Hematopoietic multipotent progenitor cell treated with erythropoietin and hydrocortisone succinate and interleukin-3 and kit ligand, for 8 days (in vitro differentiated cells): ENCODE measurements around the gene NPBWR2.
"Not testable (repeated sequence)": the region's sequence is repeated elsewhere in the genome, so short reads cannot be mapped to it uniquely, and the experiment has no call there.

Source experiments
- DNase-seq: peaks from one replicate; pipeline ENCODE4 v3.0.0-alpha.2; 2015

The NPBWR2 gene

GRCh38 chr20:64102647-64103354 is 4.6 kb downstream of the NPBWR2 start:
- DNase-seq = no peak

DNA sequence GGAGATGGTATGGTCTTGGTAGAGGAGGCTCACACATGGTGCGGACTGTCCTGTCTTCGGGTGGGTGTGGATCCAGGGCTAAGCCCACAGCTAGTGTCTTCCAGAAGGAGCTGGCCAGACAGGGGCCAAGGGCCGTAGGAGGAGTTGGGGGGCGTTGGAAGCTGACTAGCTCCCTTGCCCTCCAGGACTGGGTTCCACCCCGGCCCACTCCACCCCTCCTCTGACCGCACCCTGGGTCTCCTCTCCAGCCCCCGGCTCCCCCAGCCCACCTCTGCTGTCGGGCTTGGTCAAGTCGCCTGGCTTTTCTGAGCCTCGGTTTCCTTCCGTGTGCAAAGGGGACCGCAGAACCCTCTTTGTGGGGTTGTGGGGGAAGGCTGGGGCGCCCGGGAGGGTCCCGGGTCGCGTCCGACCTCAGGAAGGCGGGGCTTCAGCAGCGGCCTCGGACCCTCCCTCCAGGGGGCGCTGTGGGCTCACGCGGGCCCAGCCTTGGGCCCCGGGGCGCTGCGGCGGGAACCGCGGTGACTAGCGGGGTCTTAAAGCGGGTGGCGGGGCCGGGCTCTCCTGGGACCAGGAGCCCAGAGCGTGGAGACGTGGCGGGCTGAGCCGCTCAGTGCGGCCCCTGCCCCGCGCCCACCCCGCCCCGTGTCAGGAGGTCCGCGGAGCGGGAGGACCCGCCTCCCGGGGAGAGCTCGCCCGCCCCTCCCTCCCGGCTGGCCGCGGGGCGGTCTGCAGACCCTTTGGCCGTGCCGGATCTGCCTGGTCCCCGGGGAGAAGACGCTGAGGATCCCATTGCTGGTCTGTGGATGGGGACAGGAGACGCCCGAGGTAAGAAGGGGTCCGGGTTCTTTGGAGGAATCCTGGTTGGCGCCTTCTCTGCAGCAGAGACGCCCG is 5.4 kb downstream of the NPBWR2 start:
- no peak for DNase-seq

DNA sequence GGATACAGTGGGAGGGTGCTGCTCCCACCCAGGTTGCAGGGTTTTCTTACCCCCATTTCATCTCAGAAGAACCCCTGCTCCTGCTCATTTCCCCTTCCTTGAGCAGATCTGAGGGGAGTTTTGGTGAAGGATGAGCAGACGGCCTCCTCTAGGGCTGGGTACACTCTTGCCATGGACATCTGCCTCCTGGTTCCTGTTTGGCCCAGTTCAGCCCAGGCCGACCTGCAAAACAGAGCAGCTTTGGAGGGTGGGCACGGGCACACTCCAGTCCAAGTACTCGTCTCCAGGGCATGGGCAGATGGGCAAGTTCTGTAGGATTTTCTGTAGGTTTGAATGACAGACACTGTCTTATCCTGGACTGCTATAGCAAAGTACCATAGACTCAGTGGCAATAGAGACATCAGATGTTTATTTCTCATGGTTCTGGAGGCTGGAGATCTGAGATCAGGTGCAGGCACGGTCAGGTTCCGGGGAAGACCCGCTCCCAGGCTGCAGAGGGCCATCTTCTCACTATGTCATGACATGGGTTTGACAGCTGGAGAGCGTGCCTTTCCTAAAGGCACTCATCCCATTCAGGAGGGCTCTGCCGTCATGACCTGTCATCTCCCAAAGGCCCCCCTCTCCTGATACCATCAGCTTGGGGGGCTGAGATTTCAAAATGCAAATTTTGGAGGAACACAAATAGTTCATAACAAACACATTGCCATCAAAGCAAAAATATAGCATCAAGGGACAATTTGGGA is 6.2 kb downstream of the NPBWR2 start:
- DNase-seq = no peak

DNA sequence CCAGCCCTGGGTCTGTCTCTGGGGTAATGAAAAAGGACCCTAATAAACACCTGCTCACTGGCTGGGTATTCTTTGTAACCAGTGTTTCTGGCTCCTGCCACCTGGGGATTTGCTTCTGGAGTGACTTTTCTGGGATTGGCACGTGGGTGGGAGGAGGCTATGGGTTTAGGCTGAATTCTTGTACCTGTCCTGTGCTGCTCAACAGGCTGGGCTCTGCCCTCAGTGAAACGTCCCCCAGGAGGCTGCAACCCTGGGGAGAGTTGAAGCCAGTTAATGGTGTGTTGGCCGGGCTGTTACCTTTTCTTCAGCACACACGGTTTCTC is 6.8 kb downstream of the NPBWR2 start:
- DNase-seq = no peak

DNA sequence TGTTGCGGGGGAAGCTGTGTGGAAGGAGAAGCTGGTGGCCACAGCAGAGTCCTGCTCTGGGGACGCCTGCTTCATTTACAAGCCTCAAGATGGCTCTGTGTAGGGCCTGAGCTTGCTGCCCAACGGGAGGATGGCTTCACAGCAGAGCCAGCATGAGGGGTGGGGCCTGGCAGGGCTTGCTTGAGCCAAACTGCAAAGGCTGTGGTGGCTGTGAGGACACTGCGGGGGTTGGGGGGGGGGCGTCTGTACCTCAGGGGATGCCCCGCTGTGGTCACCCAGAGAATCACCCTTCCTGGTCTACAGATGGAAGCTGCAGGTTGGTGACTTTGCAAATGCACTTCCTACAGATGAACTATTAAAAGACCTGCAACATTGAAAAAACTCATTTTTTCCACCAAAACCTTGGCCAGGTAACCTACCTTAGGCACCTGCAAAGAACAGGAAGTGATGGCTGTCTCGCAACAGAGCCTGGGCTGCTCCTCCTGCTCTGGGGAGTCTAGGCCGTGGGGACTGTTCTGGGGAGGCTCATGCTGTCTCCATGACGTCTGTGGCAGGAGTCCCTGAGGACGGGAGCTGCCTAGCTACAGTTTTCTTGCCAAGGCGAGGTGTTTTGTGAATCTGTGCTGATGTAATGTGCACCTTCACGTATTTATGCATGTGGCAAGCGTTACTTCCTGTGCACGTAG is 7.3 kb downstream of the NPBWR2 start:
- DNase-seq = no peak

- no peak for DNase-seq
Measured at GRCh38 chr20:64099086-64099786, 8.1 kb downstream of the NPBWR2 start.

DNA sequence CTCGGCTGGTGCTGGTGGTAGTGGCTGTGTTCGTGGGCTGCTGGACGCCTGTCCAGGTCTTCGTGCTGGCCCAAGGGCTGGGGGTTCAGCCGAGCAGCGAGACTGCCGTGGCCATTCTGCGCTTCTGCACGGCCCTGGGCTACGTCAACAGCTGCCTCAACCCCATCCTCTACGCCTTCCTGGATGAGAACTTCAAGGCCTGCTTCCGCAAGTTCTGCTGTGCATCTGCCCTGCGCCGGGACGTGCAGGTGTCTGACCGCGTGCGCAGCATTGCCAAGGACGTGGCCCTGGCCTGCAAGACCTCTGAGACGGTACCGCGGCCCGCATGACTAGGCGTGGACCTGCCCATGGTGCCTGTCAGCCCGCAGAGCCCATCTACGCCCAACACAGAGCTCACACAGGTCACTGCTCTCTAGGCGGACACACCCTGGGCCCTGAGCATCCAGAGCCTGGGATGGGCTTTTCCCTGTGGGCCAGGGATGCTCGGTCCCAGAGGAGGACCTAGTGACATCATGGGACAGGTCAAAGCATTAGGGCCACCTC is 8.8 kb downstream of the NPBWR2 start:
- no peak for DNase-seq

DNA sequence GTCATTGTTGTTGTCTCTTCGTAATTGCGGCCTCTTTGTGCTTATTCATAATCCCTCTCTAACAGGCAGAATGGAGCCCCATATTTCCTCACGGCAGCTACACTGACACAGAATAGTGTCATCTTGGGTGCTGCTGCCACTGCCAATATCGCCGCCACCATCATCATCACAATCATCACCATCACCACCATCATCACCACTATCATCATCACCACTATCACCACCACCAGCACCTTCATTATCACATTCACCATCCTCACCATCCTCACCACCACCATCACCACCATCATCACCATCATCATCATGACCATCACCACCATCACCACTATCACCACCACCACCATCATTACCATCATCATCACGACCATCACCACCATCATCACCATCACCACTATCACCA is 10.8 kb downstream of the NPBWR2 start:
- no peak for DNase-seq

GRCh38 chr20:64095927-64096326 is 11.4 kb downstream of the NPBWR2 start:
- DNase-seq = no peak

DNA sequence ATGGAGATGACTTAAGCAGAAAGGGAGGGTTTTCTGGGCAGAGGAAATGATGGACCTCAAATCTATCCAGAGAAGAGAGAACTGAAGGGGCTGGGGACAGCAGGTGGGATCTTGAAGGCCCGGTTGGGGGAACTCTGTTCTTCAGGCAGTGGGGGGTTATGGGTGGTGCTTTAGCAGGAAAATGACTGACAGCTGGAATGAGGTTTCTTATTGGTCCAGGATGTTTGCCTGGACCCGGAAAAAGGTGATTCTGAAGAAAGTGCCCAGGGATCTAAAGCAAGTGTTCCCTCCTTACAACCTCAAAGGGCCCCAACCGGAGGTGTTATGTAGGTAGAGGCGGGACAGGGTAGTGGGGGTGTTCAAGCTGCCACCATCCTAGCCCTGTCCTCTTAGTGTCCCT is 11.9 kb downstream of the NPBWR2 start:
- no peak for DNase-seq

DNA sequence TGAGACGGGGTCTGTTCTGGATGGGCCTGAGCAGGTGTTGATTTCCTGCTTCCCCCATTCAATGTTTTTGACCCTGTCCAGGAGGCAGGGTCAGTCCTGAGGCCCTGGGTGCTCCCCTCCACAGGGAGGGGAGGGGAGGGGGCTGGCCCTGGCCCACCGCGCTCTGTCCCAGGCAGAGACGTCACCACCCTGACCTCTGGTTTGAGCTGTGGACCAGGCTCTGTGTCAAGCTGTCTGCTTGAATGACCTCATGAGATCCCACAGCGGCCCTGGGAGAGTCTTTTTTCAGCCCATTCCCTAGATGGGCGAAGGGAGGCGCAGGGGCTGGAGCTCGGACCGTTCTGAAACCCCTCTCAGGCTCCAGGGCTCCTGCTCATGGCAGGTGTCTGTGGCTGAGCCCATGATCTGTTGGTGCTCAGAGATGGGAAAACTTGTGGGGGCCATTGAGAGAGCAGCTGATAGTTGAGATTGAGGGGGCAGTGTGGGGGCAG is 14.3 kb downstream of the NPBWR2 start:
- no peak for DNase-seq

DNA sequence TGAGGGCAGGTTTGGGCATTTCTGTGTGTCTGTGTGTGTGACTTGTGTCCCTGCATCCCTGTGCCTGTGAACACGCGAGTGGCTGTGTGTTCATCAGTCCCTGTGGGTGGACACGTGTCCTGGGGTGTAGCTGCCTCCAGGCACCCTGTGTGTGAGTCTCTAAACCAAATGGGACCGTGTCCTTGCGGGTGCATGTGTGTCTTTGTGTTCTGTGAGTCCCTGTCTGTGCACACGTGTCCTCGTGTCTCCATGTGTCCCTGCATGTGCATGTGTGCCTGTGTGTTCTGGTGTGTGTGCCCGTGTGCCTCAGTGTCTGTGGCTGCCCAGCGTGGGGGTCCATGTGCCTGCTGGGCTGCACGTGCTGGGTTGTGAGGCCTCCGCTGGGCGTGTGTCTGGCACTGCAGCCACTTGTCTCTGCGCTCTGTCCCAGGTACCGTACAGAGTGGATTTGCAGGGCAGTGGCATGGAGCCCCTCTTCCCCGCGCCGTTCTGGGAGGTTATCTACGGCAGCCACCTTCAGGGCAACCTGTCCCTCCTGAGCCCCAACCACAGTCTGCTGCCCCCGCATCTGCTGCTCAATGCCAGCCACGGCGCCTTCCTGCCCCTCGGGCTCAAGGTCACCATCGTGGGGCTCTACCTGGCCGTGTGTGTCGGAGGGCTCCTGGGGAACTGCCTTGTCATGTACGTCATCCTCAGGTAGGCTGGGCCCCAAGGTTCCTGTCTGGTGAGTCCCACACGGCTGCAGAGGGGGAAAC is 14.9 kb downstream of the NPBWR2 start:
- no peak for DNase-seq

GRCh38 chr20:64091770-64092169 is 15.6 kb downstream of the NPBWR2 start:
- DNase-seq = no peak

DNA sequence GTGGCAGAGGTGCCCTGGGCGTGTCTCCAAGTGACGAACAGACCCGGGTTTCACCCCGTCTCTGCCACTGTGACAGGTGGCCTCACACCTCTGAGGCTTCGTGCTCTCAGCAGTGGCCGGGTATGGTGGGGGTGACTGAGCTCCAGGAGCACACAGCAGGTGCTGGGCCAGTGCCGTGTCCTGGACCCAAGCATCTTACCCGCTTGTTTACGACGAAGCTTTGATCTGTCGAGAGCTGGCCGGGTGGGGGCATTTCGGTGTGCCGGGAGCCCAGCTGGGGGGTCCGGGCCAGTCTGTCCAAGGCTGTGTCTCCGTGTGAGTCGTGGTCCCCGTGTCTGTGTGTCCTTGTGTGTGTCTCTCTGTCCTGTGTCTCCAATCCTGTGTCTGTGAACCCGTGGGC is 16.0 kb downstream of the NPBWR2 start:
- no peak for DNase-seq

DNA sequence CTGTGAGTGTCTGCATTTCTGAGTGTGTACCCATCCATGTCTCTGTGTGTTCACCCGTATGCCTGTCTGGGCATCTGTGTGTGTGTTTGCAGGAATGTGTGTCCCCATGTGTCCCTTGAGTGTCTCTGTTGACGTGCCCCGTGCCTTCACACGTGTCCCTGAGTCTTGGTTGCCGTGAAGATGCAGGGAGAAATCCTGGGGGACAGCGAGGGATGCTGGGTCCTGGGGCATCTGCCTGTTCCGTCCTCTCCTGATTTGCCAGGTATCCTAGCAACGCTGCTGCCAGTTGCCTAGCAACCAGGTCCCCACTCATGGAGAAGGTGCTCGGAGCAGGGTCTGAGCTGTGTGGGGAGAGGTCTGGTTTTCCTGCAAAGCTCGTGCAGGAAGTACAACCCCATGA is 17.2 kb downstream of the NPBWR2 start:
- no peak for DNase-seq

- not testable (repeated sequence) for DNase-seq
Measured at GRCh38 chr20:64088586-64088985, 18.8 kb downstream of the NPBWR2 start.

DNA sequence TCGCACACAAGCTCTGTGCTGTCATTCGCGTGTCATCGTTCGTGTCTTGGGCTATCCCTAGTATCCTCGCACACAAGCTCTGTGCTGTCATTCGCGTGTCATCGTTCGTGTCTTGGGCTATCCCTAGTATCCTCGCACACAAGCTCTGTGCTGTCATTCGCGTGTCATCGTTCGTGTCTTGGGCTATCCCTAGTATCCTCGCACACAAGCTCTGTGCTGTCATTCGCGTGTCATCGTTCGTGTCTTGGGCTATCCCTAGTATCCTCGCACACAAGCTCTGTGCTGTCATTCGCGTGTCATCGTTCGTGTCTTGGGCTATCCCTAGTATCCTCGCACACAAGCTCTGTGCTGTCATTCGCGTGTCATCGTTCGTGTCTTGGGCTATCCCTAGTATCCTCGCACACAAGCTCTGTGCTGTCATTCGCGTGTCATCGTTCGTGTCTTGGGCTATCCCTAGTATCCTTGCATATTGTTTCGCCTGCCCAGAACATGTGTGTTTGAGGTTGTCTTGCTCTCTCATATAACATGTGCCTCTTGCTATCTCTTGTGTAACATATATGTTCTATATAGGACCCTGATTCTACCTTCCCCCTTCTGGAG is 20.0 kb downstream of the NPBWR2 start:
- not testable (repeated sequence) for DNase-seq

GRCh38 chr20:64086801-64087200 is 20.6 kb downstream of the NPBWR2 start:
- DNase-seq = no peak

- no peak for DNase-seq
Measured at GRCh38 chr20:64084685-64085152, 22.6 kb downstream of the NPBWR2 start.

GRCh38 chr20:64083804-64084684 is 23.3 kb downstream of the NPBWR2 start, which contains the start of gene LKAAEAR1:
LKAAEAR1 (minus strand) TSS chr20:64084398; CDS start chr20:64084219, 179 bp downstream.
- DNase-seq = no peak
